Measurements from ENCODE around the gene ATP9B.

ATP9B gene

GRCh38 chr18:79420033-79420745, 351.0 kb downstream of the ATP9B start:
- peak; percentile 54 for DNase-seq

GRCh38 chr18:79421275-79421857, 352.2 kb downstream of the ATP9B start:
- no peak for DNase-seq

GRCh38 chr18:79422022-79422782, 353.0 kb downstream of the ATP9B start:
- no peak for DNase-seq

GRCh38 chr18:79422783-79423165, 353.6 kb downstream of the ATP9B start:
- no peak for DNase-seq

- DNase-seq = no peak
Measured at GRCh38 chr18:79423211-79424007, 354.2 kb downstream of the ATP9B start.

GRCh38 chr18:79424008-79424565, 354.9 kb downstream of the ATP9B start:
- DNase-seq = no peak

GRCh38 chr18:79424880-79425568, 355.8 kb downstream of the ATP9B start:
- no peak for DNase-seq

GRCh38 chr18:79425569-79425886, 356.3 kb downstream of the ATP9B start:
- no peak for DNase-seq

GRCh38 chr18:79426376-79427300, 357.4 kb downstream of the ATP9B start:
- DNase-seq = no peak

- DNase-seq = no peak
Measured at GRCh38 chr18:79427368-79428225, 358.4 kb downstream of the ATP9B start.
